Natural killer cell (primary cell): ENCODE measurements around the gene BRD3OS. TPM values are rescaled to one million over a fixed set of nuclear protein-coding genes. Genes with fewer than 3 reads are reported as not detected.

Experiments used
- ATAC-seq, 3 donors: fragments of 150-1000 bp in 2 of 3; fragments of 200-7000 bp in 1 of 3; cut with Tn5 transposase; 1 replicate in 1 of 3; 2 replicates in 2 of 3; pipeline ENCODE4 v1.10.0; 2021; ENCODE audit warnings: mild to moderate bottlenecking in 2 of 3, moderate library complexity in 2 of 3
- DNase-seq, 2 donors: peaks; one replicate each; pipeline versions ENCODE4 v3.0.0 to v3.0.0-alpha.2; 2013 to 2021; ENCODE audit warnings: mixed read lengths in 1 of 2
- H3K27ac ChIP-seq: one replicate; pipeline ENCODE4 v1.5.1; 2013; ENCODE audit warnings: mild to moderate bottlenecking, low read length
- H3K27me3 ChIP-seq: one replicate; pipeline ENCODE4 v1.6.1; 2013; ENCODE audit warnings: low read length; ENCODE audit not compliant: control insufficient read depth, insufficient read depth
- H3K36me3 ChIP-seq: one replicate; pipeline ENCODE4 v1.6.1; 2013; ENCODE audit warnings: low read length; ENCODE audit not compliant: control insufficient read depth, insufficient read depth
- H3K4me1 ChIP-seq: one replicate; pipeline ENCODE4 v1.6.1; 2013; ENCODE audit warnings: low read length; ENCODE audit not compliant: control insufficient read depth, insufficient read depth
- H3K4me3 ChIP-seq: one replicate; pipeline ENCODE4 v1.5.1; 2013; ENCODE audit warnings: low read length
- H3K9me3 ChIP-seq: one replicate; pipeline ENCODE4 v1.6.1; 2013; ENCODE audit warnings: low read length; ENCODE audit not compliant: control insufficient read depth, insufficient read depth
- H3K27ac Mint-ChIP-seq, 2 donors: one replicate each; pipeline ENCODE4 v1.8.0; 2022; ENCODE audit warnings: mild to moderate bottlenecking in 2 of 2, mixed read lengths in 2 of 2, moderate library complexity in 1 of 2
- H3K27me3 Mint-ChIP-seq, 2 donors: one replicate each; pipeline ENCODE4 v1.8.0; 2022; ENCODE audit warnings: low read depth in 2 of 2, mixed read lengths in 2 of 2
- H3K36me3 Mint-ChIP-seq: one replicate; pipeline ENCODE4 v1.8.0; 2022; ENCODE audit warnings: mixed read lengths
- H3K4me1 Mint-ChIP-seq, 2 donors: one replicate each; pipeline ENCODE4 v1.8.0; 2022; ENCODE audit warnings: mixed read lengths in 2 of 2
- H3K4me3 Mint-ChIP-seq: one replicate; pipeline ENCODE4 v1.8.0; 2022; ENCODE audit warnings: mild to moderate bottlenecking, moderate library complexity, mixed read lengths
- H3K9me3 Mint-ChIP-seq, 2 donors: one replicate each; pipeline ENCODE4 v1.8.0; 2022; ENCODE audit warnings: mixed read lengths in 2 of 2
- CTCF ChIP-seq: fragments of 200-600 bp; IDR thresholded peaks from one replicate; pipeline ENCODE4 v1.8.0; 2022; ENCODE audit warnings: antibody characterized with exemption
- WGBS: methylation state at CpG from one replicate; pipeline ENCODE4 v1.1.7; 2013; ENCODE audit warnings: missing lambda C conversion rate; ENCODE audit not compliant: insufficient coverage; 5-methylcytosine and 5-hydroxymethylcytosine counted together
- intact Hi-C: fragments of 100-400 bp; cut with micrococcal nuclease; formaldehyde crosslinking; loops from one replicate; pipeline ENCODE4 v1.14.2; 2022
- total RNA-seq, 4 donors: library from RNA; stranded (reverse); fragments of 120-200 nt in 1 of 4; gene quantifications; one replicate each; pipeline versions ENCODE4 v1.2.3 to v1.2.4, GENCODE V29; 2013 to 2022

The BRD3OS gene
- total RNA-seq, 3 donors from 2014 or later (not counting 1 experiment from before 2014, with no cell fraction given), result 5.5 to 6.8 (median 6.5) TPM

GRCh38 chr9:133998915-133999595, 26.2 kb upstream of the BRD3OS start:
- no peak for ATAC-seq
- Mint-ChIP-seq H3K27me3 (peaks cover 0 to 4% of the 10 kb centered on the region in 2 donors), H3K4me1 (peaks cover 0 to 5% of the 10 kb centered on the region in 2 donors), H3K36me3 (no peaks in the 10 kb centered on the region), H3K9me3 (no peaks in the 10 kb centered on the region), H3K4me3 (no peak overlapping the region), H3K27ac (no peak overlapping the region)
- Histone ChIP-seq H3K4me3 (no peak overlapping the region), H3K36me3 (no peaks in the 10 kb centered on the region), H3K27me3 (no peaks in the 10 kb centered on the region), H3K27ac (no peak overlapping the region), H3K9me3 (no peaks in the 10 kb centered on the region), H3K4me1 (peaks cover 7% of the 10 kb centered on the region)
- no peak for TF ChIP-seq CTCF
- intact Hi-C loops, result no loop called here
- DNase-seq, result no peak
- 95% methylated on average over 1 of the region's 1 CpG for WGBS

GRCh38 chr9:133999851-134000265, 25.4 kb upstream of the BRD3OS start:
- H3K27ac ChIP-seq, result no peak overlapping the region
- Mint-ChIP-seq H3K36me3 (no peaks in the 10 kb centered on the region), H3K4me3 (no peak overlapping the region), H3K4me1 (no peaks in the 10 kb centered on the region), H3K9me3 (no peaks in the 10 kb centered on the region), H3K27ac (no peak overlapping the region), H3K27me3 (peaks cover 0 to 4% of the 10 kb centered on the region in 2 donors)
- ATAC-seq, result no peak
- TF ChIP-seq CTCF, result no peak
- 87% methylated on average over 6 of the region's 6 CpGs for WGBS
- no peaks in the 10 kb centered on the region for H3K4me1 ChIP-seq
- intact Hi-C loops, result no loop called here
- DNase-seq, result no peak
- no peak overlapping the region for H3K4me3 ChIP-seq
- H3K27me3 ChIP-seq, result no peaks in the 10 kb centered on the region
- no peaks in the 10 kb centered on the region for H3K36me3 ChIP-seq
- H3K9me3 ChIP-seq, result no peaks in the 10 kb centered on the region

- H3K9me3 ChIP-seq, result no peaks in the 10 kb centered on the region
- no peak overlapping the region for H3K4me3 ChIP-seq
- Mint-ChIP-seq H3K4me1 (no peaks in the 10 kb centered on the region), H3K27me3 (peaks cover 2 to 10% of the 10 kb centered on the region in 2 donors), H3K4me3 (no peak overlapping the region), H3K36me3 (no peaks in the 10 kb centered on the region), H3K9me3 (no peaks in the 10 kb centered on the region), H3K27ac (no peak overlapping the region)
- H3K36me3 ChIP-seq, result no peaks in the 10 kb centered on the region
- H3K27me3 ChIP-seq, result no peaks in the 10 kb centered on the region
- intact Hi-C loops, result no loop called here
- WGBS, result 85% methylated on average over 2 of the region's 2 CpGs
- DNase-seq (no peak), ATAC-seq (no peak)
- H3K4me1 ChIP-seq, result no peaks in the 10 kb centered on the region
- no peak overlapping the region for H3K27ac ChIP-seq
- no peak for TF ChIP-seq CTCF
These were observed 22.5 kb upstream of the BRD3OS start for GRCh38 chr9:134002796-134003195.

GRCh38 chr9:134003237-134003636, 22.0 kb upstream of the BRD3OS start:
- no peaks in the 10 kb centered on the region for H3K4me1 Mint-ChIP-seq
- peaks cover 2 to 10% of the 10 kb centered on the region in 2 donors for H3K27me3 Mint-ChIP-seq
- no peaks in the 10 kb centered on the region for H3K36me3 Mint-ChIP-seq
- no peaks in the 10 kb centered on the region for H3K27me3 ChIP-seq
- H3K9me3 Mint-ChIP-seq, result no peaks in the 10 kb centered on the region
- no peak overlapping the region for H3K27ac Mint-ChIP-seq
- WGBS, result 91% methylated on average over 2 of the region's 2 CpGs
- H3K4me3 ChIP-seq, result no peak overlapping the region
- H3K4me1 ChIP-seq, result no peaks in the 10 kb centered on the region
- ATAC-seq, result no peak
- H3K9me3 ChIP-seq, result no peaks in the 10 kb centered on the region
- intact Hi-C loops, result no loop called here
- H3K4me3 Mint-ChIP-seq, result no peak overlapping the region
- TF ChIP-seq CTCF, result no peak
- DNase-seq, result no peak
- H3K27ac ChIP-seq, result no peak overlapping the region
- no peaks in the 10 kb centered on the region for H3K36me3 ChIP-seq
